ENCODE results near the gene MALT1. TPM values are rescaled to one million over a fixed set of nuclear protein-coding genes. Genes with fewer than 3 reads are reported as not detected.

MALT1 gene
- total and polyA plus RNA-seq, 2 experiments from 2014 or later: 14.9 to 35.9 TPM

- Histone ChIP-seq H3K4me1 (ENCODE audit: insufficient read depth) (no peaks in the 10 kb centered on the region), H3K27ac (no peak overlapping the region), H3K4me3 (no peak overlapping the region), H3K9me3 (ENCODE audit: low read depth) (no peaks in the 10 kb centered on the region), H3K4me2 (no peak overlapping the region), H4K20me1 (ENCODE audit: insufficient read depth, poor library complexity, severe bottlenecking) (no peaks in the 10 kb centered on the region), H3K79me2 (no peaks in the 10 kb centered on the region), H3K9me2 (replicated peaks; ENCODE audit: insufficient read depth) (no peaks in the 10 kb centered on the region), H3K27me3 (no peaks in the 10 kb centered on the region), H2AFZ (no peak overlapping the region), H3K36me3 (replicated peaks; ENCODE audit: insufficient read depth, low read depth) (no peaks in the 10 kb centered on the region)
- 96% methylated on average over 4 of the region's 4 CpGs for WGBS (ENCODE audit: low lambda C conversion rate, missing lambda C conversion rate)
- DNase-seq (ENCODE audit: low spot score): no peak
- TF ChIP-seq EZH2 (IDR thresholded peaks at IDR 0.05; ENCODE audit: borderline replicate concordance) (no peak), EZH2phosphoT487 (IDR thresholded peaks at IDR 0.05; ENCODE audit: low read depth, severe bottlenecking, unreplicated experiment) (no peak), CTCF (IDR thresholded peaks at IDR 0.05; ENCODE audit: poor library complexity) (no peak)
Observed at GRCh38 chr18:58659691-58660090, 11.6 kb upstream of the MALT1 start.

DNA sequence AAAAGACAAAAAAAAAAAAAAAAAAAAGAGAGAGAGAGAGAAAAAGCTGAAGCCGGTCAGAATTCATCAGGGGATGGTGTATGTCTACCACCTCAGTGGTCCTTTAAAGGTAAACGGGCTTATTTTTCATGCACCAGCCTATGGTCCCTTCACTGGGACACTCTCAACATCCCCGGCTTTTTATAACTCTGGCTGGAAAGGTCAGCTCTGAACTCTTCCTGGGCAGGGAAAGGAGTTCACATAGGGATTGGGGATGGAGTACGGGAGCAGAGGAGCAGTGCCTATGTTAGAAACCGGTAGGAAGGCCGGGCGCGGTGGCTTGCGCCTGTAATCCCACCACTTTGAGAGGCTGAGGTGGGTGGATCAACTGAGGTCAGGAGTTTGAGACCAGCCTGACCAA, 10.3 kb upstream of the MALT1 start:
- Histone ChIP-seq H3K27ac (no peak overlapping the region), H2AFZ (no peak overlapping the region), H3K36me3 (replicated peaks; ENCODE audit: insufficient read depth, low read depth) (no peaks in the 10 kb centered on the region), H3K4me1 (ENCODE audit: insufficient read depth) (no peaks in the 10 kb centered on the region), H3K4me3 (no peak overlapping the region), H4K20me1 (ENCODE audit: insufficient read depth, poor library complexity, severe bottlenecking) (no peaks in the 10 kb centered on the region), H3K27me3 (no peaks in the 10 kb centered on the region), H3K9me3 (ENCODE audit: low read depth) (no peaks in the 10 kb centered on the region), H3K9me2 (replicated peaks; ENCODE audit: insufficient read depth) (no peaks in the 10 kb centered on the region), H3K4me2 (no peak overlapping the region), H3K79me2 (no peaks in the 10 kb centered on the region)
- no peak for TF ChIP-seq EZH2phosphoT487 (IDR thresholded peaks at IDR 0.05; ENCODE audit: low read depth, severe bottlenecking, unreplicated experiment)
- no peak for TF ChIP-seq EZH2 (IDR thresholded peaks at IDR 0.05; ENCODE audit: borderline replicate concordance)
- TF ChIP-seq CTCF (IDR thresholded peaks at IDR 0.05; ENCODE audit: poor library complexity): no peak
- 95% methylated on average over 9 of the region's 9 CpGs for WGBS (ENCODE audit: low lambda C conversion rate, missing lambda C conversion rate)
- no peak for DNase-seq (ENCODE audit: low spot score)

GRCh38 chr18:58661423-58661822, 9.8 kb upstream of the MALT1 start:
- 86% methylated on average over 3 of the region's 3 CpGs for WGBS (ENCODE audit: low lambda C conversion rate, missing lambda C conversion rate)
- peak; percentile 17 for DNase-seq (ENCODE audit: low spot score)
- no peak overlapping the region for H3K27ac ChIP-seq

More at GRCh38 chr18:58661423-58661822, 9.8 kb upstream of the MALT1 start:
- Histone ChIP-seq H3K79me2 (no peaks in the 10 kb centered on the region), H3K4me2 (no peak overlapping the region), H3K4me1 (ENCODE audit: insufficient read depth) (no peaks in the 10 kb centered on the region), H4K20me1 (ENCODE audit: insufficient read depth, poor library complexity, severe bottlenecking) (no peaks in the 10 kb centered on the region), H3K27me3 (no peaks in the 10 kb centered on the region), H3K4me3 (no peak overlapping the region), H3K9me3 (ENCODE audit: low read depth) (no peaks in the 10 kb centered on the region), H3K36me3 (replicated peaks; ENCODE audit: insufficient read depth, low read depth) (no peaks in the 10 kb centered on the region), H3K9me2 (replicated peaks; ENCODE audit: insufficient read depth) (no peaks in the 10 kb centered on the region), H2AFZ (no peak overlapping the region)
- TF ChIP-seq EZH2phosphoT487 (IDR thresholded peaks at IDR 0.05; ENCODE audit: low read depth, severe bottlenecking, unreplicated experiment) (no peak), CTCF (IDR thresholded peaks at IDR 0.05; ENCODE audit: poor library complexity) (peak; percentile 25), EZH2 (IDR thresholded peaks at IDR 0.05; ENCODE audit: borderline replicate concordance) (no peak)

All from hepatocyte (in vitro differentiated cells).